ENCODE results near the gene MAZ. TPM values are rescaled to one million over a fixed set of nuclear protein-coding genes. Genes with fewer than 3 reads are reported as not detected.

The MAZ gene
- total RNA-seq, 1 experiment from 2014 or later: 256 TPM

DNA sequence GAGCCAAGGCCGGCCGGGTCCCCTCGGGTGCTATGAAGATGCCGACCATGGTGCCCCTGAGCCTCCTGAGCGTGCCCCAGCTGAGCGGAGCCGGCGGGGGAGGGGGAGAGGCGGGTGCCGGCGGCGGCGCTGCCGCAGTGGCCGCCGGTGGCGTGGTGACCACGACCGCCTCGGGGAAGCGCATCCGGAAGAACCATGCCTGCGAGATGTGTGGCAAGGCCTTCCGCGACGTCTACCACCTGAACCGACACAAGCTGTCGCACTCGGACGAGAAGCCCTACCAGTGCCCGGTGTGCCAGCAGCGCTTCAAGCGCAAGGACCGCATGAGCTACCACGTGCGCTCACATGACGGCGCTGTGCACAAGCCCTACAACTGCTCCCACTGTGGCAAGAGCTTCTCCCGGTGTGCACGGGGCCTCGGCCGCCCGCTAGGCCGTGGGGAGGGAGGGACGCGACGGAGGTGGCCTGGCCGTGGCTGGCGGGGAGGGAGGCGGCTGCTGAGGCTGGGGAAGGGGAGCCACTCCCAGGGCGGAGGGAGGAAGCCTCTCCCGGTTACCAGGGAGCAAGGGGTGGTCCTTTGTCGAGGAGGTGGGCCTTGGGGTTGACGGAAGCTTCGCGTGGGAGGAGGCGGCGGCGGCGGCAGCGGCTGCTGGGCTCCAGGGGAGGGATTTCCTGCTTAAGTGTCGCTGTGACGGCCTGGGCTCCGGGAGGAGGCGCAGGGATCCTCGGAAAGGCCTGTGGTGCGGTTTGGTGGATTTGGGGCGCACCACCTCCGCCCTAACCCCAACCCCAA, 1.3 kb downstream of the MAZ start:
- TF ChIP-seq FOSL1 (IDR thresholded peaks at IDR 0.05; ENCODE audit: low read depth) (no peak), POLR2A (IDR thresholded peaks at IDR 0.05; ENCODE audit: borderline replicate concordance, extremely low read depth, insufficient read depth, insufficient read length) (peak; percentile 15), POLR2AphosphoS5 (IDR thresholded peaks at IDR 0.05; ENCODE audit: low read depth, low read length) (peak; percentile 69), CBX3 (IDR thresholded peaks at IDR 0.05; ENCODE audit: low read depth) (no peak), TCF7L2 (IDR thresholded peaks at IDR 0.05; ENCODE audit: borderline replicate concordance, extremely low read depth, insufficient read depth, insufficient read length) (peak; percentile 55), ZFX (IDR thresholded peaks at IDR 0.05) (peak; percentile 29; the same call in 1 of the 2 replicates), JUND (IDR thresholded peaks at IDR 0.05) (no peak)
- TF ChIP-seq, protein P1, sequence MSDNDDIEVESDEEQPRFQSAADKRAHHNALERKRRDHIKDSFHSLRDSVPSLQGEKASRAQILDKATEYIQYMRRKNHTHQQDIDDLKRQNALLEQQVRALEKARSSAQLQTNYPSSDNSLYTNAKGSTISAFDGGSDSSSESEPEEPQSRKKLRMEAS (IDR thresholded peaks at IDR 0.05): no peak
- TF ChIP-seq, protein P2, sequence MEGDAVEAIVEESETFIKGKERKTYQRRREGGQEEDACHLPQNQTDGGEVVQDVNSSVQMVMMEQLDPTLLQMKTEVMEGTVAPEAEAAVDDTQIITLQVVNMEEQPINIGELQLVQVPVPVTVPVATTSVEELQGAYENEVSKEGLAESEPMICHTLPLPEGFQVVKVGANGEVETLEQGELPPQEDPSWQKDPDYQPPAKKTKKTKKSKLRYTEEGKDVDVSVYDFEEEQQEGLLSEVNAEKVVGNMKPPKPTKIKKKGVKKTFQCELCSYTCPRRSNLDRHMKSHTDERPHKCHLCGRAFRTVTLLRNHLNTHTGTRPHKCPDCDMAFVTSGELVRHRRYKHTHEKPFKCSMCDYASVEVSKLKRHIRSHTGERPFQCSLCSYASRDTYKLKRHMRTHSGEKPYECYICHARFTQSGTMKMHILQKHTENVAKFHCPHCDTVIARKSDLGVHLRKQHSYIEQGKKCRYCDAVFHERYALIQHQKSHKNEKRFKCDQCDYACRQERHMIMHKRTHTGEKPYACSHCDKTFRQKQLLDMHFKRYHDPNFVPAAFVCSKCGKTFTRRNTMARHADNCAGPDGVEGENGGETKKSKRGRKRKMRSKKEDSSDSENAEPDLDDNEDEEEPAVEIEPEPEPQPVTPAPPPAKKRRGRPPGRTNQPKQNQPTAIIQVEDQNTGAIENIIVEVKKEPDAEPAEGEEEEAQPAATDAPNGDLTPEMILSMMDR (IDR thresholded peaks at IDR 0.05 in 2 of 3, conservative IDR thresholded peaks at IDR 0.05 in 1 of 3; ENCODE audit: borderline replicate concordance in 1 of 3, insufficient read depth in 1 of 3, low read depth in 2 of 3, low read length in 2 of 3): peak in 2 of 3 experiments; percentile 36 to 44; a peak in 4 of 6 replicates
- ATAC-seq (peak; percentile 26), DNase-seq (ENCODE audit: low read depth, low spot score) (peak; percentile 82)
- peak overlapping the region; percentile 99 for H3K4me2 ChIP-seq (ENCODE audit: low read length)
- peak overlapping the region; percentile 50 to 74 for H3K4me3 ChIP-seq (replicated peaks in 1 of 2; ENCODE audit: low read depth in 1 of 2, low read length in 2 of 2)
- peaks cover 6 to 22% of the 10 kb centered on the region in 2 experiments; a peak in 3 of 4 replicates for H3K36me3 ChIP-seq (ENCODE audit: control insufficient read depth in 1 of 2, insufficient read depth in 2 of 2, low read length in 2 of 2)
- peak overlapping the region; percentile 100 for H3K27ac ChIP-seq (ENCODE audit: low read depth, low read length)
- no peaks in the 10 kb centered on the region for H4K20me1 ChIP-seq (ENCODE audit: insufficient read depth)
- intact Hi-C loops (cut with micrococcal nuclease): no loop called here
- no TSS peak for BruUV-seq (replicated peaks)
- H3K9ac ChIP-seq (ENCODE audit: low read length): peak overlapping the region; percentile 95
- H3K9me2 ChIP-seq (ENCODE audit: insufficient read depth): no peaks in the 10 kb centered on the region
- CTCF ChIA-PET: interaction anchor here (0.7 to 3.5 kb wide), 14 partner anchors 9 to 224 kb away, joined by 3 to 36 read pairs (median 6); partner anchors contain the start of genes ASPHD1, KIF22, MVP and PAGR1
- no peaks in the 10 kb centered on the region for H3K9me3 ChIP-seq (ENCODE audit: control insufficient read depth in 1 of 2, insufficient read depth in 1 of 2, low read depth in 1 of 2, low read length in 2 of 2)
- H2AFZ ChIP-seq (ENCODE audit: low read depth, low read length, poor library complexity, severe bottlenecking): no peak overlapping the region
- H3K27me3 ChIP-seq (ENCODE audit: insufficient read depth, low read length): no peaks in the 10 kb centered on the region
- H3K79me2 ChIP-seq (ENCODE audit: insufficient read depth, low read length): peaks cover 35% of the 10 kb centered on the region
- RAD21 ChIA-PET (ENCODE audit: low non-redundant PET in 1 of 2, low total read pairs in 2 of 2, uncharacterized antibody in 2 of 2, unreplicated experiment in 2 of 2): interaction anchor here (0.9 to 1.5 kb wide), 5 partner anchors 8 to 214 kb away, joined by 3 to 5 read pairs (median 3); partner anchors contain the start of gene PAGR1 (in 1 of the 2)
- peaks cover 34 to 75% of the 10 kb centered on the region in 2 experiments for H3K4me1 ChIP-seq (ENCODE audit: control insufficient read depth in 1 of 2, insufficient read depth in 2 of 2, low read length in 2 of 2)
- POLR2A ChIA-PET: interaction anchor here (1.0 to 2.0 kb wide), 7 partner anchors 8 to 118 kb away, joined by 3 to 20 read pairs (median 7); partner anchors contain the start of genes KCTD13, KIF22, MVP and PAGR1
